Suppressor macrophage (primary cell): ENCODE data around the gene PC.

Experiments
- DNase-seq, 4 experiments: peaks; one replicate each; pipeline ENCODE4 v3.0.0-alpha.2; 2020 to 2022

Gene PC

DNA sequence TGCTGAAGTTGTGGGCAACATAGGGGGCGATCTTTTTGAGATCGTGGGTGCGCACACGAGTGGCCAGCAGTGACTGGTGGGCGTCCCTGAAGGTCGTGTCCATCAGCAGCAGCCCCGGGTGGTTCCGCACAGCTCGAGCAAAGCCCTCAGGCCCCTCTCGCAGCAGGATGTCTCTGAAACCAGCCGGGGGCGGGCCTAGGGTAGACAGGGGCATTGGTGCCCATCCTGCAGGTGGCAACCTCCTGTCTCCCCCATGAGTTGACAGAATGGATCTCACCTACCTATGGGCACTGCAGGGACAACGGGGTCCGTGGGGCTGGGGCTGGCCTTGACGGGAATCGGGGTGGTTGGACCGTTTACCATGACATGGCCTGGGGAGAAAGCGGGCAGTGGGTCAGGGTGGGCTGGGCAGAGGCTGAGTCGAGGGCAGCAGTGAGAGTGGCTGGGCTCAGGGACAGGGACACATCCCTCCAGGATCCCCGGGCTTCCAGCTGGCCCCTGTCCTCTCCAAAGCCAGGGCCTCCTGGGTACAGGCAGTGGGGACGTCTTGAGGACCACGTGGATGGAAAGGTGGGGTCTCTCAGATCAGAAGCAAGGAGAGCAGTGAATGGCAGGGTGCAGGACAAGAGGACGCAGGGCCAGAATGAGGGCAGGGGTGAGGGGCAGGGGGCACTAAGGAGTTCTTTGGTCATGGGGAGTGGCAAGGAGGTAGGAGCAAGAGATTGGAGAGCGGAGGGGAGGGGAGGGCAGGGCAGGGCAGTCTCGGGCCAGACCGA, 105.5 kb downstream of the PC start:
- no peak for DNase-seq

- peak; percentile 32 to 64 (median 54) for DNase-seq
Observed at GRCh38 chr11:66851698-66852465, 106.3 kb downstream of the PC start.

DNA sequence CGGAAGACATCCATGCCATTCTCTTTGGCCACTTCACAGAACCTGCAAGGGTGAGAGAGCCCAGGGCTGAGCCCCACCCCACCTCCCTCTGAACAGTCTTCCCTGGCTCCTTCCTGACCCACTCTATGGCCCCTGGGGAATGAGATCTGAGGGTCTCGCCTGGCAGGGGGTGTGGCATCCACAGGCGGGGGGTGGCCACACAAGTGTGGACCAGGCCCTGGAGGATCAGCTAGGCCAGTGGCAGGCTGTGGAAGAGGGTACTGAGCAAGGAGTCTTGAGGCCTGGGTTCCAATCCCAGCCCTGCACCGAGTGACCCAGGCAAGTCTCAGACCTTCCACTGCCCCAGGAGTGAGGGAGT, 107.0 kb downstream of the PC start:
- DNase-seq = no peak

- no peak for DNase-seq
Observed at GRCh38 chr11:66850588-66851238, 107.5 kb downstream of the PC start.

GRCh38 chr11:66850235-66850587, 108.0 kb downstream of the PC start:
- no peak for DNase-seq

DNA sequence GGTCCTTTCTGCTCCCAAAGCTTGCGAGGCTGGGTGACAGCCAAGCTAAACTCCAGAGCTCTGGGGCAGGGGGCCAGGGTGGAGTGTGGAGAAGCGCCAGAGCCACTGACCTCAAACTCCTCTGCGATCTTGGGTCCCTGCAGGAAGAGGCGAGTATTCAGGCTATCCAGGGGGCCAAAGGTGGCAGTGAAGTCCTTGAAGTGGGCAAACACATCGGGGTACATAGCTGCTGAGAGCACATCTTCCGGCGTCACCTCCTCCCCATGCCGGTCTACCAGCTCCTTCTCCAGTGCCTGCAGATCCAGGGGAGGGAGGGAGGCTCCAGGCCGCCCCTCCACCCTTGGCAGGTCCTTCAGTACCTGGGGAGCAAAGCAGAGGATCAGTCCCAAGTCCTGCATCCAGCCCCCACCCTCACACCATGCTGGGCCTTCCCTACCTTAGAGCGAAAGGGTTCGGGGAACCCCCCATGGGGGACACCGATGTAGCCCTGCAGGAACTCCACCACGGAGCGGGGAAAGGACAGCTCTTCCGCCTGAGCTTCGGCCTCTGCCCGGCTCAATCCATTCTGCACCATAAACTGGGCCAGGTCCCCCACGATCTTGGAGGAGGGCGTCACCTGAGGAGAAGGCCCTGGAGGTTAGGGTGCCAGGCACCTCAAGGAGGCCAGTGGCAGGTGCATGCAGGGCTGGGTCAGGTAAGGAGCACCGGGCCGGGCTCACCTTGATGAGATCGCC, 108.5 kb downstream of the PC start:
- no peak for DNase-seq

GRCh38 chr11:66848671-66849500, 109.3 kb downstream of the PC start:
- no peak for DNase-seq

GRCh38 chr11:66847461-66848232, 110.5 kb downstream of the PC start:
- DNase-seq = no peak

- peak; percentile 47 to 71 (median 58) for DNase-seq
Observed at GRCh38 chr11:66846671-66847091, 111.5 kb downstream of the PC start.

- no peak for DNase-seq
Observed at GRCh38 chr11:66845876-66846212, 112.3 kb downstream of the PC start.

GRCh38 chr11:66845143-66845875, 112.9 kb downstream of the PC start:
- no peak for DNase-seq

DNA sequence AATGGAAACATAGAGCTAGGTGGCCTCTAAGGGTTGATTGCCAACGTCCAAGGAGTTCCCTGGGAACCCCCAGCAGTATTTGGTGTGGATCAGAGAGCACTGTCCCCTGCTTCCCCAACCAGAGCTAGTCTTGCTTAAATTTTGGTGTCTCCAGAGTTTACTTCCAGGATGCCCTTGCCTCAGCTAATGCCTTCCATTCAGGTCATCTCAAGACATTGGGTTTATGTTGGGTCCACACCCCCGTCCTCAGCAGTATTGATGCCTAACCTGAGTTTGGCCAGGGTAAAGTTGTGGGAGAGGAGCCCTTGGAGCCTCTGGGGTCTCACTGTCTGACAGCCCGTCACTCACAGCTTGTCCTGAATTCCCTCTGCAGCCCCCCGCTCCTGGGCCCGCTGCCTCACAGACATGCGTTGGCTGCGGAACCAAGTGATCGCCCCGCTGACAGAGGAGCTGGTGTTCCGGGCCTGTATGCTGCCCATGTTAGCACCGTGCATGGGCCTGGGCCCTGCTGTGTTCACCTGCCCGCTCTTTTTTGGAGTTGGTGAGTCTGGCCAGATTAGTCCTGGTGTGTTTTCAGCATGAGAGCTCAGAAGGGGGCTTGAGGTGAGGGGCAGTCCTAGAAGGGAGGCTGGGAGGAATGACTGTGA, 113.6 kb downstream of the PC start:
- no peak for DNase-seq

GRCh38 chr11:66843776-66844495, 114.2 kb downstream of the PC start:
- DNase-seq = no peak

- peak; percentile 95 to 97 (median 97) for DNase-seq
Observed at GRCh38 chr11:66842896-66843775, 115.0 kb downstream of the PC start, which contains the start of gene RCE1. Gene RCE1 (plus strand): TSS chr11:66843441. CDS start chr11:66843456, 15 bp downstream.

GRCh38 chr11:66842501-66842895, 115.7 kb downstream of the PC start:
- DNase-seq = no peak

DNA sequence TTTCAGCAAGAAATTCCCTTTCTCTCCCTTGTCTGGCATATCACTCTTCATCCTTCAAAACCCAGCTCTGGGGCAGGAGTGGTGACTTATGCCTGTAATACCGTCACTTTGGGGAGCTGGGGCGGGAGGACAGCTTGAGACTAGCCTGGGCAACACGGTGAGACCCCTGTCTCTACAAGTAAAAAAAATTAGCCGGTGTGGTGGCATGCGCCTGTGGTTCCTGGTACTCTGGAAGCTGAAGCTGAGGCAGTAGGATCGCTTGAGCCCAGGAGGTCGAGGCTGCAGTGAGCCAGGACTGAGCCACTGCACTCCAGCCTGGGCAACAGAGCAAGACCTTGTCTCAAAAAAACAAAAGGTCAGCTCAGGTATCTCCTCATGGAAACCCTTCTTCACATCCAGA, 116.3 kb downstream of the PC start:
- no peak for DNase-seq

DNA sequence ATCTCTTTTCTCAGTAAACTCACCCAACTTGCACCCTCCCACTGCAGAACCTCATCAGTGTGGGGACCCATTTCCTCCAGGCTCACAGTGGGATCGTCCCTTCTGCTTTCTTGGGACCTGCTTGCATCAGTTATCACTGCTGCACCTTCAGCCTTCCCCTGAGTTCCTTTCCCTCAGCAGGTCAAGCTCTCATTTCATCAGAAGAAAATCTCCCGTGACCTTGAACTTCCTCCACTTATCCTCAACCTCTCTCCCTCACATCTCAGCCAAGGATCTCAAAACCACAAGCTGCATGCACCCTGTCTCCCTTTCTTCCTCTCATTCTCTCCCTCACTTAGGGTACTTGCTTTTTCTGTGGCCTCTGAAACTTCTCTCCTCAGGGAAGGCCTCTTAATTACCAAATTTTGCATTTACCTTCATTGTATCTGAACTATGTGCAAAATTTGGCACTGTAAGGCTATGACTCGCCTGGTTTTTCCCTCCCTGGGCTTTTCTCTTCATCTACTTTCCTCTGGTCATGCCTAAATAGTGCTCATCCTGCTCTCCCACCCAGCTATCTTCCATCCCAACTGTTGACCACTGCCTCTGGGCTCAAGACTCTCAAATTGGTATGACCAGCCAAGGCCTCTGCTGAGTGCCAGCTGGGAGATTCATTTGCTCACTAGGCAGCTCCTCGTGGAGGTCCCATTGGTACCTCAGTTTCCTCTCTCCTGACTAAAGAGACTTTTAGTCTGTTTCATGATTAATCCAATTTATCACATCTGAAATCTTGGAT, 117.7 kb downstream of the PC start:
- DNase-seq = no peak
